GM12864 (cell line): ENCODE data around the gene LRRC18.

Experiments
- DNase-seq: peaks from one replicate; pipeline ENCODE4 v3.0.0-alpha.2; 2011; ENCODE audit warnings: low read depth
- H3K4me3 ChIP-seq: 2 replicates; pipeline ENCODE4 v1.5.1; 2011; ENCODE audit warnings: mild to moderate bottlenecking, low read depth, low read length, control low read depth
- CTCF ChIP-seq: IDR thresholded peaks from 2 replicates; pipeline ENCODE4 v1.5.1; 2011; ENCODE audit warnings: low read depth, mild to moderate bottlenecking, moderate library complexity, low read length, control low read depth, inconsistent platforms; ENCODE audit errors: missing control alignments

The LRRC18 gene

GRCh38 chr10:48939790-48940325 lies at the start of gene LRRC18:
LRRC18 (minus strand) TSS chr10:48939840; CDS start chr10:48914155, 25,685 bp downstream.
- no peak within 1 kb of the TSS for H3K4me3 ChIP-seq
- no peak for TF ChIP-seq CTCF
- DNase-seq, result no peak

GRCh38 chr10:48985621-48986158 lies 46.0 kb upstream of the LRRC18 start:
- TF ChIP-seq CTCF, result no peak
- no peak for DNase-seq
- no peak overlapping the region for H3K4me3 ChIP-seq

GRCh38 chr10:48983648-48984351 lies 44.2 kb upstream of the LRRC18 start:
- no peak for DNase-seq
- H3K4me3 ChIP-seq, result no peak overlapping the region
- no peak for TF ChIP-seq CTCF

- DNase-seq, result no peak
- no peak for TF ChIP-seq CTCF
- no peak overlapping the region for H3K4me3 ChIP-seq
Measured at GRCh38 chr10:48982584-48982983, 42.9 kb upstream of the LRRC18 start.

- H3K4me3 ChIP-seq, result no peak overlapping the region
- TF ChIP-seq CTCF, result peak; percentile 75
- DNase-seq, result no peak
Measured at GRCh38 chr10:48981310-48981907, 41.8 kb upstream of the LRRC18 start.

- DNase-seq, result no peak
- H3K4me3 ChIP-seq, result no peak overlapping the region
- TF ChIP-seq CTCF, result no peak
Measured at GRCh38 chr10:48978318-48978717, 38.7 kb upstream of the LRRC18 start.
